NT2/D1 (cell line): ENCODE results near the gene GINS2.

Source experiments
- SUZ12 ChIP-seq: IDR thresholded peaks from 2 replicates; pipeline ENCODE4 v1.6.1; 2011; ENCODE audit not compliant: insufficient read length, insufficient read depth; ENCODE audit errors: extremely low read depth
- YY1 ChIP-seq: IDR thresholded peaks from 2 replicates; pipeline ENCODE4 v1.6.1; 2011; ENCODE audit not compliant: insufficient read length, insufficient read depth
- ZNF274 ChIP-seq: IDR thresholded peaks from 2 replicates; pipeline ENCODE4 v1.6.1; 2011; ENCODE audit warnings: mild to moderate bottlenecking, low read depth, low read length

GRCh38 chr16:85656351-85657266, 32.1 kb downstream of the GINS2 start:
- TF ChIP-seq ZNF274: no peak
- no peak for TF ChIP-seq YY1
- TF ChIP-seq SUZ12: no peak
